GM23248 (cell line): ENCODE data around the gene WIPF2. TPM values are rescaled to one million over a fixed set of nuclear protein-coding genes. Genes with fewer than 3 reads are reported as not detected.
"Not testable (repeated sequence)": the region's sequence is repeated elsewhere in the genome, so short reads cannot be mapped to it uniquely, and the experiment has no call there.

Experiments
- DNase-seq: peaks from one replicate; pipeline ENCODE4 v3.0.0-alpha.2; 2015
- H2AFZ ChIP-seq: fragments of 200-600 bp; sonication (generic); 2 replicates; pipeline ENCODE4 v1.6.1; 2016; ENCODE audit warnings: antibody characterized with exemption
- H3F3A ChIP-seq: fragments of 200-600 bp; sonication (generic); 2 replicates; pipeline ENCODE4 v1.6.1; 2016; ENCODE audit warnings: mild to moderate bottlenecking, antibody characterized with exemption, mixed run types; ENCODE audit not compliant: insufficient read depth
- H3K27ac ChIP-seq: fragments of 200-600 bp; sonication (generic); 2 replicates; pipeline ENCODE4 v1.5.1; 2016; ENCODE audit warnings: mild to moderate bottlenecking
- H3K27me3 ChIP-seq: fragments of 200-600 bp; sonication (generic); replicated peaks from 2 replicates; pipeline ENCODE4 v1.6.1; 2016; ENCODE audit warnings: mild to moderate bottlenecking; ENCODE audit not compliant: insufficient read depth
- H3K36me3 ChIP-seq: fragments of 200-600 bp; sonication (generic); 2 replicates; pipeline ENCODE4 v1.6.1; 2016; ENCODE audit warnings: low read depth, mild to moderate bottlenecking
- H3K4me1 ChIP-seq: fragments of 200-600 bp; sonication (generic); 2 replicates; pipeline ENCODE4 v1.6.1; 2016; ENCODE audit warnings: mild to moderate bottlenecking; ENCODE audit not compliant: insufficient read depth
- H3K4me2 ChIP-seq: fragments of 200-600 bp; sonication (generic); one replicate; pipeline ENCODE4 v1.6.1; 2016; ENCODE audit warnings: mild to moderate bottlenecking; ENCODE audit not compliant: unreplicated experiment
- H3K4me3 ChIP-seq: fragments of 200-600 bp; sonication (generic); 2 replicates; pipeline ENCODE4 v1.5.1; 2016; ENCODE audit warnings: mild to moderate bottlenecking
- H3K79me2 ChIP-seq: fragments of 200-600 bp; sonication (generic); 2 replicates; pipeline ENCODE4 v1.6.1; 2016; ENCODE audit warnings: mild to moderate bottlenecking; ENCODE audit not compliant: insufficient read depth
- H3K9ac ChIP-seq: fragments of 200-600 bp; sonication (generic); 2 replicates; pipeline ENCODE4 v1.6.1; 2016; ENCODE audit warnings: mild to moderate bottlenecking
- H3K9me2 ChIP-seq: fragments of 200-600 bp; sonication (generic); 2 replicates; pipeline ENCODE4 v1.6.1; 2016; ENCODE audit warnings: mixed run types, mild to moderate bottlenecking, moderate library complexity; ENCODE audit not compliant: insufficient read depth
- H3K9me3 ChIP-seq: fragments of 200-600 bp; sonication (generic); one replicate; pipeline ENCODE4 v1.6.1; 2017; ENCODE audit warnings: low read depth
- H4K20me1 ChIP-seq: fragments of 200-600 bp; sonication (generic); 2 replicates; pipeline ENCODE4 v1.6.0; 2016; ENCODE audit not compliant: insufficient read depth
- EZH2 ChIP-seq: fragments of 200-600 bp; sonication (generic); IDR thresholded peaks from 2 replicates; pipeline ENCODE4 v1.6.1; 2018; ENCODE audit warnings: antibody characterized with exemption, mild to moderate bottlenecking; ENCODE audit not compliant: insufficient read depth, poor library complexity, severe bottlenecking
- EZH2phosphoT487 ChIP-seq: fragments of 200-600 bp; sonication (generic); IDR thresholded peaks from 2 replicates; pipeline ENCODE4 v1.6.1; 2018; ENCODE audit warnings: antibody characterized with exemption, moderate library complexity, mild to moderate bottlenecking, low read depth; ENCODE audit not compliant: insufficient read depth
- WGBS, 2 experiments: methylation state at CpG; one replicate each; pipeline ENCODE4 v1.1.6; 2015 to 2017; ENCODE audit warnings: low lambda C conversion rate in 2 of 2, low coverage in 1 of 2; ENCODE audit errors: missing lambda C conversion rate in 2 of 2; 5-methylcytosine and 5-hydroxymethylcytosine counted together
- in situ Hi-C: fragments of 300-500 bp; cut with MboI; formaldehyde crosslinking; loops from 2 replicates; pipeline ENCODE4 v1.15.0; 2020
- polyA plus RNA-seq: library from polyadenylated mRNA; unstranded; fragments of >200 nt; fragmentation: Nextera tagmentation; extraction: Ambion mirVana; gene quantifications from 2 replicates; pipeline ENCODE4 v1.2.1, GENCODE V29; 2016
- total RNA-seq: library from RNA; depleted of rRNA; stranded (reverse); fragments of >200 nt; shearing (Covaris generic); gene quantifications from 2 replicates; pipeline ENCODE4 v1.2.3, GENCODE V29; 2014

Gene WIPF2
- total and polyA plus RNA-seq, 2 experiments from 2014 or later, result 5.9 to 20.5 TPM

DNA sequence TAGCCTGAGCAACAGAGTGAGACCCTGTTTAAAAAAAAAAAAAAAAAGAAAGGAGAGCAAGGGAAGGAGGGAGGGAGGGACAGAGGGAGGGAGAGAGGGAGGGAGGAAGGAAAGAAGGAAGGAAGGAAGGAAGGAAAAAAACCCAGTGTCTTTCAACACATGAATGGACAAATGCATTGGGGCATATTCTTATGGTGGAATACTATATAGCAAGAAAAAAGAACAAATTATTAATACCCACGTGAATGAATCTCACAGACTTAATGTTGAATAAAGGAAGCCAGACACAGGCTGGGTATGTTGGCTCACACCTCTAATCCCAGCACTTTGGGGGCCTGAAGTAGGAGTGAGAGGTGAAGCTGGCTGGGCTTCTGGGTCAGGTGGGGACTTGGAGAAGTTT lies 21.6 kb upstream of the WIPF2 start:
- no peaks in the 10 kb centered on the region for H3K27me3 ChIP-seq
- H3K36me3 ChIP-seq, result no peaks in the 10 kb centered on the region
- no peaks in the 10 kb centered on the region for H4K20me1 ChIP-seq
- TF ChIP-seq EZH2, result no peak
- no peak for TF ChIP-seq EZH2phosphoT487
- H3K4me3 ChIP-seq, result no peak overlapping the region
- no peak overlapping the region for H3K27ac ChIP-seq
- no peaks in the 10 kb centered on the region for H3F3A ChIP-seq
- no peak overlapping the region for H2AFZ ChIP-seq
- H3K4me2 ChIP-seq, result no peak overlapping the region
- no peaks in the 10 kb centered on the region for H3K79me2 ChIP-seq
- in situ Hi-C loops, result loop anchor here (5.0 kb wide), 1 partner anchor 95 kb away; no protein-coding TSS in a partner anchor
- WGBS, 2 experiments, result 42 to 73% methylated on average over 1 of the region's 1 CpG
- H3K4me1 ChIP-seq, result no peaks in the 10 kb centered on the region
- H3K9me3 ChIP-seq, result no peaks in the 10 kb centered on the region
- H3K9me2 ChIP-seq, result no peaks in the 10 kb centered on the region
- DNase-seq, result no peak
- no peak overlapping the region for H3K9ac ChIP-seq

DNA sequence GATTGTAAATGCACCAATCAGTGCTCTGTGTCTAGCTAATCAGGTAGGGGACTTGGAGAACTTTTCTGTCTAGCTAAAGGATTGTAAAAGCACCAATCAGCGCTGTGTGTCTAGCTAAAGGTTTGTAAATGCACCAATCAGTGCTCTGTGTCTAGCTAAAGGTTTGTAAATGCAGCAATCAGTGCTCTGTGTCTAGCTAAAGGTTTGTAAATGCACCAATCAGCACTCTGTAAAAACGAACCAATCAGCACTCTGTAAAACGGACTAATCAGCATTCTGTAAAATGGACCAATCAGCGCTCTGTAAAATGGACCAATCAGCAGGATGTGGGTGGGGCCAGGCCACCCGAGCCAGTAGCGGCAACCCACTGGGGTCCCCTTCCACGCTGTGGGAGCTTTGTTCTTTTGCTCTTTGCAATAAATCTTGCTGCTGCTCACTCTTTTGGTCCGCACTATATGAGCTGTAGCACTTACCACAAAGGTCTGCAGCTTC lies 21.1 kb upstream of the WIPF2 start:
- H3K9ac ChIP-seq, H4K20me1 ChIP-seq, H2AFZ ChIP-seq, H3K4me3 ChIP-seq, H3F3A ChIP-seq, H3K27ac ChIP-seq, H3K9me2 ChIP-seq, H3K36me3 ChIP-seq, H3K79me2 ChIP-seq, H3K27me3 ChIP-seq, H3K9me3 ChIP-seq, H3K4me1 ChIP-seq, H3K4me2 ChIP-seq, DNase-seq: not testable (repeated sequence)
- 68 to 70% methylated on average over 8 of the region's 8 CpGs for WGBS, 2 experiments
- in situ Hi-C loops, result loop anchor here (5.0 kb wide), 1 partner anchor 94 kb away; no protein-coding TSS in a partner anchor

GRCh38 chr17:40198576-40198975 lies 20.5 kb upstream of the WIPF2 start:
- H3K9me2 ChIP-seq, result no peaks in the 10 kb centered on the region
- no peaks in the 10 kb centered on the region for H3K4me1 ChIP-seq
- no peak overlapping the region for H3K4me2 ChIP-seq
- H3K36me3 ChIP-seq, result no peaks in the 10 kb centered on the region
- H3K9me3 ChIP-seq, result no peaks in the 10 kb centered on the region
- 80% methylated on average over 5 of the region's 5 CpGs for WGBS, 2 experiments
- H2AFZ ChIP-seq, result no peak overlapping the region
- no peak overlapping the region for H3K9ac ChIP-seq
- no peaks in the 10 kb centered on the region for H3K27me3 ChIP-seq
- TF ChIP-seq EZH2phosphoT487 (no peak), EZH2 (no peak)
- H3F3A ChIP-seq, result no peaks in the 10 kb centered on the region
- no peaks in the 10 kb centered on the region for H4K20me1 ChIP-seq
- DNase-seq, result no peak
- H3K27ac ChIP-seq, result no peak overlapping the region
- H3K4me3 ChIP-seq, result no peak overlapping the region
- no peaks in the 10 kb centered on the region for H3K79me2 ChIP-seq
- in situ Hi-C loops, result loop anchor here (5.0 kb wide), 1 partner anchor 94 kb away; no protein-coding TSS in a partner anchor

GRCh38 chr17:40203131-40203530 lies 16.0 kb upstream of the WIPF2 start:
- H3K4me3 ChIP-seq, result no peak overlapping the region
- H3K36me3 ChIP-seq, result no peaks in the 10 kb centered on the region
- H3K4me1 ChIP-seq, result no peaks in the 10 kb centered on the region
- no peaks in the 10 kb centered on the region for H3K27me3 ChIP-seq
- H3K27ac ChIP-seq, result no peak overlapping the region
- no peak overlapping the region for H2AFZ ChIP-seq
- H3K4me2 ChIP-seq, result no peak overlapping the region
- TF ChIP-seq EZH2phosphoT487, result no peak
- H3K79me2 ChIP-seq, result no peaks in the 10 kb centered on the region
- no peak for DNase-seq
- in situ Hi-C loops, result no loop called here
- H3F3A ChIP-seq, result no peaks in the 10 kb centered on the region
- H3K9ac ChIP-seq, result no peak overlapping the region
- H3K9me2 ChIP-seq, result no peaks in the 10 kb centered on the region
- H4K20me1 ChIP-seq, result no peaks in the 10 kb centered on the region
- WGBS, 2 experiments, result 93 to 94% methylated on average over 4 of the region's 4 CpGs
- no peaks in the 10 kb centered on the region for H3K9me3 ChIP-seq

GRCh38 chr17:40206193-40206592 lies 12.9 kb upstream of the WIPF2 start:
- H3K4me3 ChIP-seq, H3K9me2 ChIP-seq, H3K9ac ChIP-seq, H2AFZ ChIP-seq, H3K27ac ChIP-seq, H3K4me2 ChIP-seq, H3K27me3 ChIP-seq, H4K20me1 ChIP-seq, DNase-seq, H3K9me3 ChIP-seq, H3K79me2 ChIP-seq, in situ Hi-C loops, H3K36me3 ChIP-seq: not testable (repeated sequence)
- peaks cover 11% of the 10 kb centered on the region for H3F3A ChIP-seq
- H3K4me1 ChIP-seq, result peaks cover 12% of the 10 kb centered on the region
- 86 to 92% methylated on average over 8 of the region's 8 CpGs for WGBS, 2 experiments
